ENCODE data around the gene CHFR. TPM values are rescaled to one million over a fixed set of nuclear protein-coding genes. Genes with fewer than 3 reads are reported as not detected.
"Not testable (repeated sequence)": the region's sequence is repeated elsewhere in the genome, so short reads cannot be mapped to it uniquely, and the experiment has no call there.

The CHFR gene
- total RNA-seq: 43.6 TPM
- long read RNA-seq, transcript CHFR-205 (18 exons, 3,250 nt): major isoform, 6 of 74 reads
- long read RNA-seq, partial matches to known transcripts: 22 of 74 reads
- long read RNA-seq, other reads (novel, unspliced or antisense): 41 of 74 reads

DNA sequence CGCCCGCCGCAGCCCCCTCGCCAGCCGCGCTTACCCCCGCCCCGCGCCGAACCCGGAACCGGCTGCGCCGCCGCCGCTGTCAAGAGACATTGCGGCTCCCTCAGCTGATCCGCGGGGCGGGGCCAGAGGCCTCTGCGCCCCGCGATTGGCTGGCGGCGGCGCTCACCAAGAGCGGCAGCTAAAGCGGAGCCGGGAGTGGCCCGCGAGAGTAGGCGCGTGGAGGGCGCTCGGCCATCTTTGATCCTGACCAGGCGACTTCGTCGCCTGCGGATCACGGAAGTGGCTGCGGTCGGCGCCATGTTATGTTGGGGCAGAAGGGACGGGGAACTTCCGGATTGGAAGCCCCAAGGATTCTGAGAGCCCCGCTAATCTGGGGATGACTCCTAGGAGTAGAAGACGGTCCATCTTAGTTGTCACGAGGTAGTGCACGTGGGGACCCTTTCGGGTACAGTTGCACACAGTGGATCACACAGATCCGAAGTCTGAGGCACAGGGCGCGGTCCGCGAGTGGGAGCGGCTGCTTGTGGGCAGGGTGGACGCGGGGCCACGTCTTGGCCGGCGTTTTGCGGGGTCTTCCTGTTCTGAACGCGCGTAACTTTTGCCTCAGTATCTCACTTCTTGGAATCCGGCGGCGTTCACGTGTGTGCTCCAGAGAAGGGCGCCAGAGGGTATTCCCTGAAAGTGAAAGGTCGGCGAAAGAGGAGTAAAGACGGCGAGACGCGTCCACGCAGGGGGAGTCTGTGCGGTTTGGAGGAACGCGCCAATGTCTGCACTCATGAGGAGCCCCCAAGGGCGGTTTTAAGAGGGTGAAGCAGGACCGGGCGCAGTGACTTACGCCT, at the start of gene CHFR:
CHFR (minus strand) TSS at position 93 of the 839 bp plus-strand sequence. CDS start 277 bp downstream, outside the sequence.
- peaks cover 23% of the 10 kb centered on the region for H3K36me3 ChIP-seq
- H3K4me1 ChIP-seq: peaks cover 16% of the 10 kb centered on the region
- H3K9me3 ChIP-seq: no peaks in the 10 kb centered on the region
- H3K27me3 ChIP-seq (ENCODE audit: low read depth): no peaks in the 10 kb centered on the region
- no peak for TF ChIP-seq CTCF (IDR thresholded peaks at IDR 0.05)
- peak within 1 kb of the TSS; percentile 99 for H3K27ac ChIP-seq
- ATAC-seq (peak; percentile 100), DNase-seq (peak; percentile 99)
- intact Hi-C loops (cut with DNase I): no loop called here
- peak within 1 kb of the TSS; percentile 86 for H3K4me3 ChIP-seq

GRCh38 chr12:132936921-132937320, 49.5 kb upstream of the CHFR start:
- H3K36me3 ChIP-seq; ATAC-seq; H3K27me3 ChIP-seq (ENCODE audit: low read depth); intact Hi-C loops (cut with DNase I); H3K27ac ChIP-seq; H3K4me3 ChIP-seq; DNase-seq; H3K4me1 ChIP-seq: not testable (repeated sequence)
- peaks cover 86% of the 10 kb centered on the region for H3K9me3 ChIP-seq

GRCh38 chr12:132936163-132936562, 48.8 kb upstream of the CHFR start:
- H3K4me1 ChIP-seq: no peaks in the 10 kb centered on the region
- intact Hi-C loops (cut with DNase I): no loop called here
- H3K36me3 ChIP-seq: peaks cover 5% of the 10 kb centered on the region
- peaks cover 86% of the 10 kb centered on the region for H3K9me3 ChIP-seq
- no peaks in the 10 kb centered on the region for H3K27me3 ChIP-seq (ENCODE audit: low read depth)
- no peak for TF ChIP-seq CTCF (IDR thresholded peaks at IDR 0.05)
- H3K4me3 ChIP-seq: no peak overlapping the region
- ATAC-seq: no peak
- DNase-seq: no peak
- no peak overlapping the region for H3K27ac ChIP-seq

- Histone ChIP-seq H3K36me3 (peaks cover 7% of the 10 kb centered on the region), H3K9me3 (peaks cover 99% of the 10 kb centered on the region), H3K27me3 (ENCODE audit: low read depth) (no peaks in the 10 kb centered on the region), H3K4me3 (no peak overlapping the region), H3K4me1 (no peaks in the 10 kb centered on the region), H3K27ac (no peak overlapping the region)
- DNase-seq: no peak
- intact Hi-C loops (cut with DNase I): no loop called here
- ATAC-seq: no peak
- no peak for TF ChIP-seq CTCF (IDR thresholded peaks at IDR 0.05)
Observed at GRCh38 chr12:132926415-132926833, 39.0 kb upstream of the CHFR start.

DNA sequence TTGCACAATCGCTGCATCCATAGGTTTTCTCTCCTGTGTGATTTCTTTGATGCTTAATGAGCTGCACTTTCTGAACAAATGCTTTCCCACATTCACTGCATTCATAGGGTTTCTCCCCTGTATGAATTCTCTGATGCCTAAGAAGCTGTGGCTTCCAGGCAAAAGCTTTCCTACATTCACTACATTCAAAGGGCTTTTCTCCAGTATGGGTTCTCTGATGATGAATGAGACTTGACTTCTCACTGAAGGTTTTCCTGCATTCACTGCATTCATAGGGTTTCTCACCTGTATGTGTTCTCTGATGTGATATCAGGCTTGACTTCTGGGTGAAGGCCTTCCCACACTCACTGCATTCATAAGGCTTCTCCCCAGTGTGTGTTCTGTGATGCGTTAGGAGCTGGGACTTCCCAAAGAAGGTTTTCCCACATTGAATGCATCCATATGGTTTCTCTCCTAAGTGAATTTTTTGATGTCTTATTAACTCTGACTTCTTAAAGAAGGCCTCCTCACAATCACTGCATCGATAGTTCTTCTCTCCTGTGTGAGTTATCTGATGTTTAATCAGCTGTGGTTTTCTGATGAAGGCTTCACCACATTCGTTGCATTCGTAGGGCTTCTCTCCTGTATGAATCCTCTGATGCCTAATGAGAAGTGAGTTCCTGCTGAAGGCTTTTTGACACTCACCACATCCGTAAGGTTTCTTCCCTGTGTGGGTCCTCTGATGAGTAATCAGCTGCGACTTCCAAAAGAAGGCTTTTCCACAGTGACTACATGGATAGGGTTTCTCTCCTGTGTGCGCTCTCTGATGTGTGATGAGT, 38.4 kb upstream of the CHFR start:
- no peak overlapping the region for H3K27ac ChIP-seq
- TF ChIP-seq CTCF (IDR thresholded peaks at IDR 0.05): no peak
- intact Hi-C loops (cut with DNase I): no loop called here
- ATAC-seq: no peak
- no peaks in the 10 kb centered on the region for H3K4me1 ChIP-seq
- peaks cover 99% of the 10 kb centered on the region for H3K9me3 ChIP-seq
- DNase-seq: no peak
- no peak overlapping the region for H3K4me3 ChIP-seq
- no peaks in the 10 kb centered on the region for H3K27me3 ChIP-seq (ENCODE audit: low read depth)
- peaks cover 7% of the 10 kb centered on the region for H3K36me3 ChIP-seq

Measured in lower lobe of right lung (tissue), 2 donors.